NCI-H2196 treated with DMSO at 0.1 percent for 48 hours (cell line): ENCODE measurements around the gene SLC3A2.
A peak's percentile ranks its signal among the peaks of the same experiment; 100 is the strongest.

Experiments
- DNase-seq: peaks from one replicate; lab custom pipeline; 2025; ENCODE audit not compliant: unreplicated experiment; lab: John Stamatoyannopoulos, UW

SLC3A2 gene

GRCh38 chr11:62880231-62880802 lies 379 bp upstream of the SLC3A2 start:
- DNase-seq = no peak

DNA sequence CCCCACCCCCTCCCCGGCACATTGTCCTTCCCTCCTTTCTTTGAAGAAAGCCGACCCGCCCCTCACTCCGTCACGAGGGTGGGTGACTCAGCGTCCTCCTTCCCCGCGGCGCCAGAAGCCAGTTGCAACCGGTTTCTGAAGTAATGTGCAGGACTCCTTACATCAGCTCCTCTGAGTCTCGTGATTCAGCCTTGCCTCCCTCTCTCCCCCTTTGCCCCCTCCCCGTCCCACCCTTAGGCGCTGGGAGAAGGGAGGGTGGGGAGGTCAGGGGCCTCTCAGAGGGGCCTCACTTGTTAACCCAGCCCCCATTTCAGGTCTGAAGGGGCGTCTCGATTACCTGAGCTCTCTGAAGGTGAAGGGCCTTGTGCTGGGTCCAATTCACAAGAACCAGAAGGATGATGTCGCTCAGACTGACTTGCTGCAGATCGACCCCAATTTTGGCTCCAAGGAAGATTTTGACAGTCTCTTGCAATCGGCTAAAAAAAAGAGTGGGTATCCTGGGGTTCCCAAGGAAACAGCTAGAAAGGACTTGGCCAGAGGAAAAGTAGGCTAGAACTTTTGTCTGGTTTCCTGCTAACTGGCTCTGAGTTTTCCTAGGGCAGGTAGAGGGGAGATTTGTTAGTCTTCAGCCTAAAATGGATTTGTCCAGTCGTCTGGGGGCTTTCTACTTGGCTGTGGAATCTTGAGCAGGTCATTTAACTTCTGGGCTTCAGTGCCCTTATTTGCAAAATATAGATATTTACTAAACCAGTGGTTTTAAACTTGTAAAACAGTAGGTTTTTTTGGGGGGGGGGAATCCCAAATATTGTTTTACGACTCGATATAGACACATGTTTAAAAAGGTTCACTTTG lies 1.1 kb downstream of the SLC3A2 start:
- DNase-seq = peak; percentile 92

- no peak for DNase-seq
These were observed 1.7 kb downstream of the SLC3A2 start for GRCh38 chr11:62882431-62882749.

- DNase-seq = no peak
These were observed 2.2 kb downstream of the SLC3A2 start for GRCh38 chr11:62882788-62883501.

- no peak for DNase-seq
These were observed 3.0 kb downstream of the SLC3A2 start for GRCh38 chr11:62883673-62884072.

DNA sequence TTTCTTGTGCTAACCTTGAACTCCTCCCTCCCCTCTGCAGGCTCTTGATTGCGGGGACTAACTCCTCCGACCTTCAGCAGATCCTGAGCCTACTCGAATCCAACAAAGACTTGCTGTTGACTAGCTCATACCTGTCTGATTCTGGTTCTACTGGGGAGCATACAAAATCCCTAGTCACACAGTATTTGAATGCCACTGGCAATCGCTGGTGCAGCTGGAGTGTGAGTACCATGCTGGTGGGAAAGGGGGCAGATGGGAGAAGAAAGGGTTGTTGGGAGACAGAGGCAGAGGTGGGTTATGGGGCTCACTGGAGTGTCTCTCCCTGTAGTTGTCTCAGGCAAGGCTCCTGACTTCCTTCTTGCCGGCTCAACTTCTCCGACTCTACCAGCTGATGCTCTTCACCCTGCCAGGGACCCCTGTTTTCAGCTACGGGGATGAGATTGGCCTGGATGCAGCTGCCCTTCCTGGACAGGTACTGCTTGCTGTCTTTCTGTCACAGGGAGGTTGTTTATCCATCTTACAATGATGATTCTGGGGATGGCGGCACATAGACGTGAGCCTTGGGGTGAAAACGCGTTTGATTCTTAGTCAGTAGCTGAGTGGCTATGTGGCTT lies 4.5 kb downstream of the SLC3A2 start:
- DNase-seq = no peak

DNA sequence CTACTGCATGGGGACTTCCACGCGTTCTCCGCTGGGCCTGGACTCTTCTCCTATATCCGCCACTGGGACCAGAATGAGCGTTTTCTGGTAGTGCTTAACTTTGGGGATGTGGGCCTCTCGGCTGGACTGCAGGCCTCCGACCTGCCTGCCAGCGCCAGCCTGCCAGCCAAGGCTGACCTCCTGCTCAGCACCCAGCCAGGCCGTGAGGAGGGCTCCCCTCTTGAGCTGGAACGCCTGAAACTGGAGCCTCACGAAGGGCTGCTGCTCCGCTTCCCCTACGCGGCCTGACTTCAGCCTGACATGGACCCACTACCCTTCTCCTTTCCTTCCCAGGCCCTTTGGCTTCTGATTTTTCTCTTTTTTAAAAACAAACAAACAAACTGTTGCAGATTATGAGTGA lies 7.7 kb downstream of the SLC3A2 start:
- no peak for DNase-seq

GRCh38 chr11:62889126-62889483 lies 8.4 kb downstream of the SLC3A2 start:
- DNase-seq = no peak

GRCh38 chr11:62889484-62890437 lies 9.1 kb downstream of the SLC3A2 start:
- DNase-seq = no peak

DNA sequence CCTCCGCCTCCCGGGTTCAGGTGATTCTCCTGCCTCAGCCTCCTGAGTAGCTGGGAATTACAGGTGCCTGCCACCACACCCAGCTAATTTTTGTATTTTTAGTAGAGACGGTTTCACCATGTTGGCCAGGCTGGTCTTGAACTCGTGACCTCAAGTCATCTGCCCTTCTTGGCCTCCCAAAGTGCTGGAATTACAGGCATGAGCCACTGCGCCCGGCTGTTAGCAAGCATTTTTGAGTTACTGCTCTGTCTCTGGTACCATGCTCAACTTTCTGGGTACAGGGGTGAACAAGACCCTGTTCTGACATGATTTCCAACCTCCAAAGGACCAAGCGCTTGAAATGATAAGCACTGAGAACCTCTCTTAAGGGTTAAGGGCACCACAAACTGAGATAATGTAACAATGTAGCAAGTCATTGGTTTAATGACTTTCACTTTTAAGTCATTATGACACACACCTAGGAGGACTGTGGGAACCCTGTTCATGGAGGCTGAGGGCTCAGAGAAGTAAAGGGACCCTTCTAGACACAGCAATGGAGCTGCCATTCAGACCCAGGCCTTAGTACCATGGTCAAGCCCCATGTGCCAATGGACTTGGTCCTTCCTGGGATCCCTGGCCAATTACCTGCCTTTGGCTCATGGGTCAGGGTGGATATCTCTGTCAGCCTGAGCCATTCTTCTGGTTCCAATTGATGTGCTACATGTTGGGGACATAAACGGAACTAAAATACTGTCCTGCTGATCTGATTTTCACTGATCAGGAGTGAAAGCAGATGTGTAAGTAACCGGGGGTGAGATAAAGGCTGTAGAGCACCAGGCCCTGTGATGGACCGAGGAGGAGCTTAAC lies 11.6 kb downstream of the SLC3A2 start:
- no peak for DNase-seq

DNA sequence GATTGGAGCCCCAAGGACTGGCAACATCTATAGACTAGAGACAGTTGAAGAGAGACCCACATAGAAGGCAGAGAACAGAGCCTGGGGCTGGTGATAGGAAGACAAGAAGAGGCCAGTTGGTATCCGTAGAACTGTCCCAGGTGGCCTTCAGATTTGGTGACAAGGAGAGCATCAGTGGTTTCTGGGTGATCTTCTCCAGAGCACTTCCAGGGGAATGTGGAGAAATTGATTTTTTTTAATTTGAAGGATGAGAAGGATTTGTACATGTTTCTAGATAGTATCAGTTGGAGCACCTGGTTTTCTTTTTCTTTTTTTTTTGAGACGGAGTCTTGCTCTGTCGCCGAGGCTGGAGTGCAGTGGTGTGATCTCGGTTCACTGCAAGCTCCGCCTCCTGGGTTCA lies 14.8 kb downstream of the SLC3A2 start:
- DNase-seq = no peak

DNA sequence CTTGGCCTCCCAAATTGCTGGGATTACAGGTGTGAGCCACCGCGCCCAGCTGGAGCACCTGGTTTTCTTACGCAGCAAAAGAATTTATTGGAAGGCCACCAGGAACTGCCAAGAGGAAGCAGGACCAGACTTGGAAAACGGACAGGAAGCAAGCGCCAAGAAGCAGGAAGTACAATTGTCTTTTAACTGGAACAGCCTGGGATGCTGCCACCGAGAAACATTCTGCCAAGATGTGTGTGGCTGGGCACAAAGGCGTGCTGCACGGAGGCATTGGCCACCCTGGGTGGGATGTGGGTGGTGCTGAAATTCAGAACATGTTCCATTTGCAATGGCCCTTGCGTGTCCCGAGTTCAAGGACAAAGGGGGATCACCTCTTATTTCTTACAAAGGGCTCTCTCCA lies 15.4 kb downstream of the SLC3A2 start:
- DNase-seq = no peak

DNA sequence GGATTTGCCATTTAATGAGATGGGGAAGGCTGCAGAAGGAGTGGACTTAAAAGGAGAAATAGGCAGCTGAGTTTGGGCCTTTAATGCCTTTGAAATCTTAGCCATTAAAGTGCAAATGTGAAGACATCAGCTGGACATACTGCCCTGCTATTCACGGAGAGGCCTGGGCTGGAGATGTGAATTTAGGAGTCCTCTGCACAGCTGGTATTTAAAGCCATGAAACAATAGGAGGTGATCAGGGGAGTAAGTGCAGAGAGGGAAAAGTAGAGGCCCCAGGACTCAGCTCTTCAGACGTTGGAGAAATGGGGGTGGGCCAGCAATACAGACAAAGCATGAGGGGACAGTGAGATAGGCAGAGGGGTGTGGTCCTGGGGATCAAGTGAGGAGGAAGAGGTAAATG lies 16.6 kb downstream of the SLC3A2 start:
- no peak for DNase-seq

DNA sequence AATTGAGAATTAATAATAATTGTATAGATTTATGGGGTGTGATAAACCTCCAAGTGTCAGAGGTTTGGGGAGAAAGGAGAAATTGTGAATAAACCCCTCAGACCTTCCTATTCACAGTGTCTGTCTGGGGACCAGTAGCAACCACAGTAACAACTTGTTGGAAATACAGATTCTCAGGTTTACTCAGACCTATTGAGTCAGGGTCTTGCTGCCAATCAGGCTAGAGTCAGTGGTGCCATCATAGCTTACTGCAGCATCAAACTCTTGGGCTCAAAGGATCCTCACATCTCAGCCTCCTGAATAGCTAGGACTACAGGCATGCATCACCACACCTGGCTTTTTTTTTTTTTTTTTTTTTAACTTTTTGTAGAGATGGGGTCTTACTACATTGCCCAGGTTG lies 17.3 kb downstream of the SLC3A2 start:
- no peak for DNase-seq

- no peak for DNase-seq
These were observed 22.2 kb downstream of the SLC3A2 start for GRCh38 chr11:62902932-62903331.

DNA sequence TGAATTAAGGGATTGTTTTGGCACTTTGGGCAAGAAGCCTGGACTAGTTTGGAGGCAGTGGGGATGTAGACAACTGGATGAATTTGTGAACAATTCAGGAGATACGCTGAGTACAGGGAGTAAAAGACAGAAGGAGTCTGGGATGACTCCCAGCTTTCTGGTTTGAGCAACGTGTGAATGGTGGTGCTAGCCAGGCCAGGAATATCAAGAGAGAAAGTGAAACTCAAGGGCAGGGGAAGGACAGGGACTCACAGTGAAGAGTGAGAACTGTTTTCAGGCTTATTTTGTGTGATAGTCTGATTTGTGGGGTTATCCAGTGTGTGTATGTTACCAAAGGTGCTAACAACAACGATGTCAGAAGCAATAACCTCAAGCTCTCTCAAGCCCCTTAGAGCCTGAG lies 24.6 kb downstream of the SLC3A2 start:
- DNase-seq = no peak

DNA sequence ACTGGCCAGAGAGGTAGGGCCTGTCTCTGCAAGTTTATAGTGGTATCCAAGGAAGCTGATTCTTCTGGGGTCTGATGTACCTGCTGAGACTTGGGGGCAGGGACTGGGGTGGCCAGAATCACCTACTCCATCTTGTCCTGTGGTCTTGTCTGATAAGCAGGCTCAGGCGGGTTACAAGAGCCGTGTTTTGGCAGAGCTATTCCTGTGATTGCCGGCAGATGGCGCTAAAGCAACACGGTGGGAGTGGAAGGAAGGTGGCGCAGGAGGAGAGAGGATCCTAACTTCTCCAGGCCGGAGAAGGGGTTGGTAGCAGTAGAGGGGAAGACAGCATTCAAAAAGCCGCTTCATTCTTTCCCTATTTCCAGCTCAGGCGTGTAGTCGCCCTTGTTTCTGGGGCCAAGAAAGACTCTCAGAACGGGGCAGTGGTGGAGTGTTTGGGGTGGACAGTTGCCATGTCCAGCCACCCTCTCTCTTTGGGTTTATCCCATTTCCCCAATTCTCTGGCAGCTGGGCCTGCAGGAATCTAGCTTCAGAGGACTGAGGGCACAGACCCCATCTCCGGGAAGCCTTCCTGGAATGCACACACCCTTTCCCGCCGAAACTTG lies 25.3 kb downstream of the SLC3A2 start:
- DNase-seq = peak; percentile 67

DNA sequence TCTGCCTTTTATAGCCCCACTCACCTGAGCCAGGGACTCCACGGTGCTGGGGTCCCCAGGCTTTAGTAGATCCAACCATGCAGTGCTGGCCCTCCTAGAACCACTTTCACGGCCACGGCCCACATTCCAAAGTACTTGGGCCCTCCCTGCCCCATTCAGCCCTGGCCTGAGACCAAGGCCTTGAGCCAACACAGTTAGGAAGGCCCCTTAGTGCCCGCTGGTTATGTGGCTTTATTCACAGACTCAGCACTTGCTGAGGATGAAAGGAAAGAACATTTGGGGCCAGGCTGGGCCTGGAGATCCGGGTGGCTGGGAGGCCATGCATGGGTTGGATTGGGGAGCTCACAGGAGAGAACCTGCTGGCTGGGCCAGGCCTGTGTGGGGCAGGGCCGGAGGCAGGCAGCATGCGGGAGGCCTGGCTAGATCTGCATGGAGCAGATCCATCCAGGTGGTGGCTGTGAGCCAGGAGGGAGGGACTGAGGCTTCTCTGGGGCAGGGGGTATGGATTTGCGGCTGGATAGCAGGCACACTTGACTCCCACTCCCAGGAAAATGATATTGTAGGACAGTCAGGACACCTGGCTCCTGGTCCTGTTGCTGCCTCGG lies 27.9 kb downstream of the SLC3A2 start:
- DNase-seq = no peak
